ENCODE results near the gene COPS8. TPM values are rescaled to one million over a fixed set of nuclear protein-coding genes. Genes with fewer than 3 reads are reported as not detected.

COPS8 gene
- total and polyA plus RNA-seq, 2 of the 4 experiments (the other 2 are of a cell fraction): 47.0 to 64.9 TPM

- no peak for TF ChIP-seq MXI1 (IDR thresholded peaks at IDR 0.05; ENCODE audit: borderline replicate concordance, low read depth, low read length)
- no peak for TF ChIP-seq RAD21 (IDR thresholded peaks at IDR 0.05; ENCODE audit: low read length)
- no peak for TF ChIP-seq CEBPB (IDR thresholded peaks at IDR 0.05; ENCODE audit: low read depth, low read length)
- TF ChIP-seq MAZ (IDR thresholded peaks at IDR 0.05; ENCODE audit: borderline replicate concordance, low read depth, low read length): no peak
- TF ChIP-seq MAFK (IDR thresholded peaks at IDR 0.05; ENCODE audit: low read depth, low read length): no peak
These were observed 6.8 kb downstream of the COPS8 start (continued) for GRCh38 chr2:237092506-237092905.
